Activated effector memory CD4-positive, alpha-beta T cell treated with Interleukin-2 at 50 U/mL for 16 hours (primary cell): ENCODE results near the gene USP47.

Experiments
- DNase-seq: peaks from one replicate; pipeline ENCODE4 v3.0.0-alpha.2; 2020

USP47 gene

GRCh38 chr11:11866203-11866602, 24.4 kb downstream of the USP47 start:
- no peak for DNase-seq

- DNase-seq = no peak
Measured at GRCh38 chr11:11867720-11868119, 25.9 kb downstream of the USP47 start.

- DNase-seq = no peak
Measured at GRCh38 chr11:11871991-11872401, 30.2 kb downstream of the USP47 start.

- DNase-seq = no peak
Measured at GRCh38 chr11:11876458-11876857, 34.7 kb downstream of the USP47 start.

GRCh38 chr11:11880179-11880578, 38.4 kb downstream of the USP47 start:
- DNase-seq = no peak

- no peak for DNase-seq
Measured at GRCh38 chr11:11882539-11882938, 40.8 kb downstream of the USP47 start.

GRCh38 chr11:11884351-11884750, 42.6 kb downstream of the USP47 start:
- no peak for DNase-seq

- DNase-seq = no peak
Measured at GRCh38 chr11:11884774-11885481, 43.2 kb downstream of the USP47 start.

- no peak for DNase-seq
Measured at GRCh38 chr11:11894486-11894885, 52.7 kb downstream of the USP47 start.

- no peak for DNase-seq
Measured at GRCh38 chr11:11895672-11896071, 53.9 kb downstream of the USP47 start.

GRCh38 chr11:11898648-11899047, 56.9 kb downstream of the USP47 start:
- DNase-seq = no peak

- no peak for DNase-seq
Measured at GRCh38 chr11:11899401-11899800, 57.6 kb downstream of the USP47 start.

- DNase-seq = no peak
Measured at GRCh38 chr11:11901929-11902328, 60.2 kb downstream of the USP47 start.

GRCh38 chr11:11909727-11910126, 68.0 kb downstream of the USP47 start:
- no peak for DNase-seq

- DNase-seq = no peak
Measured at GRCh38 chr11:11910541-11910940, 68.8 kb downstream of the USP47 start.

GRCh38 chr11:11913395-11913794, 71.6 kb downstream of the USP47 start:
- DNase-seq = no peak

- DNase-seq = no peak
Measured at GRCh38 chr11:11915625-11916024, 73.9 kb downstream of the USP47 start.

- no peak for DNase-seq
Measured at GRCh38 chr11:11916981-11917399, 75.2 kb downstream of the USP47 start.

GRCh38 chr11:11923828-11924227, 82.1 kb downstream of the USP47 start:
- DNase-seq = no peak

GRCh38 chr11:11929920-11930319, 88.1 kb downstream of the USP47 start:
- DNase-seq = no peak

GRCh38 chr11:11931461-11932055, 89.8 kb downstream of the USP47 start:
- no peak for DNase-seq

GRCh38 chr11:11935536-11935935, 93.8 kb downstream of the USP47 start:
- DNase-seq = no peak

GRCh38 chr11:11937433-11937832, 95.7 kb downstream of the USP47 start:
- no peak for DNase-seq

GRCh38 chr11:11937957-11938356, 96.2 kb downstream of the USP47 start:
- DNase-seq = no peak

- no peak for DNase-seq
Measured at GRCh38 chr11:11940551-11940950, 98.8 kb downstream of the USP47 start.
